ENCODE data around the gene THOC1.
"Not testable (repeated sequence)": the region's sequence is repeated elsewhere in the genome, so short reads cannot be mapped to it uniquely, and the experiment has no call there.

THOC1 gene

GRCh38 chr18:267688-268552 lies at the start of gene THOC1:
Gene THOC1 (minus strand): TSS chr18:268047. CDS start chr18:268019, 28 bp downstream.
- peak within 1 kb of the TSS; percentile 94 for H3K4me3 ChIP-seq (ENCODE audit: low read depth, low read length)

GRCh38 chr18:317618-318017 lies 49.8 kb upstream of the THOC1 start:
- no peak for DNase-seq (ENCODE audit: low read depth)
- no peak overlapping the region for H3K4me3 ChIP-seq (ENCODE audit: low read depth, low read length)

More at GRCh38 chr18:267688-268552, at the start of gene THOC1:
- DNase-seq (ENCODE audit: low read depth) = peak; percentile 75

GRCh38 chr18:316393-316792 lies 48.5 kb upstream of the THOC1 start:
- no peak overlapping the region for H3K4me3 ChIP-seq (ENCODE audit: low read depth, low read length)
- DNase-seq (ENCODE audit: low read depth) = no peak

GRCh38 chr18:313931-314330 lies 46.1 kb upstream of the THOC1 start:
- DNase-seq (ENCODE audit: low read depth) = no peak
- no peak overlapping the region for H3K4me3 ChIP-seq (ENCODE audit: low read depth, low read length)

GRCh38 chr18:312415-312814 lies 44.6 kb upstream of the THOC1 start:
- DNase-seq (ENCODE audit: low read depth) = no peak
- H3K4me3 ChIP-seq (ENCODE audit: low read depth, low read length) = no peak overlapping the region

- no peak for DNase-seq (ENCODE audit: low read depth)
- H3K4me3 ChIP-seq (ENCODE audit: low read depth, low read length) = no peak overlapping the region
Observed at GRCh38 chr18:310042-310441, 42.2 kb upstream of the THOC1 start.

- DNase-seq (ENCODE audit: low read depth); H3K4me3 ChIP-seq (ENCODE audit: low read depth, low read length): not testable (repeated sequence)
Observed at GRCh38 chr18:308086-308485, 40.2 kb upstream of the THOC1 start.

GRCh38 chr18:306608-307255 lies 38.9 kb upstream of the THOC1 start:
- DNase-seq (ENCODE audit: low read depth) = no peak
- no peak overlapping the region for H3K4me3 ChIP-seq (ENCODE audit: low read depth, low read length)

GRCh38 chr18:305003-305501 lies 37.2 kb upstream of the THOC1 start:
- no peak for DNase-seq (ENCODE audit: low read depth)
- H3K4me3 ChIP-seq (ENCODE audit: low read depth, low read length) = no peak overlapping the region

GRCh38 chr18:303607-304006 lies 35.8 kb upstream of the THOC1 start:
- DNase-seq (ENCODE audit: low read depth) = no peak

GRCh38 chr18:303011-303410 lies 35.2 kb upstream of the THOC1 start:
- H3K4me3 ChIP-seq (ENCODE audit: low read depth, low read length) = no peak overlapping the region
- no peak for DNase-seq (ENCODE audit: low read depth)

More at GRCh38 chr18:303607-304006, 35.8 kb upstream of the THOC1 start:
- no peak overlapping the region for H3K4me3 ChIP-seq (ENCODE audit: low read depth, low read length)

GRCh38 chr18:302097-302496 lies 34.2 kb upstream of the THOC1 start:
- DNase-seq (ENCODE audit: low read depth) = no peak
- no peak overlapping the region for H3K4me3 ChIP-seq (ENCODE audit: low read depth, low read length)

- no peak overlapping the region for H3K4me3 ChIP-seq (ENCODE audit: low read depth, low read length)
Observed at GRCh38 chr18:297936-298335, 30.1 kb upstream of the THOC1 start.

GRCh38 chr18:295756-296490 lies 28.1 kb upstream of the THOC1 start:
- no peak overlapping the region for H3K4me3 ChIP-seq (ENCODE audit: low read depth, low read length)
- no peak for DNase-seq (ENCODE audit: low read depth)

More at GRCh38 chr18:297936-298335, 30.1 kb upstream of the THOC1 start:
- no peak for DNase-seq (ENCODE audit: low read depth)

GRCh38 chr18:294566-294965 lies 26.7 kb upstream of the THOC1 start:
- no peak for DNase-seq (ENCODE audit: low read depth)
- H3K4me3 ChIP-seq (ENCODE audit: low read depth, low read length) = no peak overlapping the region

- DNase-seq (ENCODE audit: low read depth) = no peak
- no peak overlapping the region for H3K4me3 ChIP-seq (ENCODE audit: low read depth, low read length)
Observed at GRCh38 chr18:293536-293935, 25.7 kb upstream of the THOC1 start.

GRCh38 chr18:292271-292670 lies 24.4 kb upstream of the THOC1 start:
- DNase-seq (ENCODE audit: low read depth) = no peak
- no peak overlapping the region for H3K4me3 ChIP-seq (ENCODE audit: low read depth, low read length)

- DNase-seq (ENCODE audit: low read depth); H3K4me3 ChIP-seq (ENCODE audit: low read depth, low read length): not testable (repeated sequence)
Observed at GRCh38 chr18:289970-290369, 22.1 kb upstream of the THOC1 start.

- DNase-seq (ENCODE audit: low read depth) = no peak
- H3K4me3 ChIP-seq (ENCODE audit: low read depth, low read length) = no peak overlapping the region
Observed at GRCh38 chr18:289026-289425, 21.2 kb upstream of the THOC1 start.

Data from skeletal muscle cell (primary cell).